Measurements from ENCODE around the gene ANKRD39.
A peak's percentile ranks its signal among the peaks of the same experiment; 100 is the strongest.
"Not testable (repeated sequence)": the region's sequence is repeated elsewhere in the genome, so short reads cannot be mapped to it uniquely, and the experiment has no call there.

Gene ANKRD39

GRCh38 chr2:96857667-96858372 is at the start of gene ANKRD39:
Gene ANKRD39, minus strand, starts transcription at chr2:96858016. Its CDS starts 29 bp downstream, at chr2:96857987.
- DNase-seq (ENCODE audit: low read depth in 1 of 2, low spot score in 1 of 2), result peak; percentile 95 to 96

GRCh38 chr2:96906729-96907114 is 48.9 kb upstream of the ANKRD39 start:
- no peak for DNase-seq (ENCODE audit: low read depth in 1 of 2, low spot score in 1 of 2)

GRCh38 chr2:96903815-96904214 is 46.0 kb upstream of the ANKRD39 start:
- DNase-seq (ENCODE audit: low read depth in 1 of 2, low spot score in 1 of 2), result no peak

- no peak for DNase-seq (ENCODE audit: low read depth in 1 of 2, low spot score in 1 of 2)
Observed at GRCh38 chr2:96903318-96903717, 45.5 kb upstream of the ANKRD39 start.

- no peak for DNase-seq (ENCODE audit: low read depth in 1 of 2, low spot score in 1 of 2)
Observed at GRCh38 chr2:96900237-96900636, 42.4 kb upstream of the ANKRD39 start.

- no peak for DNase-seq (ENCODE audit: low read depth in 1 of 2, low spot score in 1 of 2)
Observed at GRCh38 chr2:96899413-96899741, 41.6 kb upstream of the ANKRD39 start.

DNA sequence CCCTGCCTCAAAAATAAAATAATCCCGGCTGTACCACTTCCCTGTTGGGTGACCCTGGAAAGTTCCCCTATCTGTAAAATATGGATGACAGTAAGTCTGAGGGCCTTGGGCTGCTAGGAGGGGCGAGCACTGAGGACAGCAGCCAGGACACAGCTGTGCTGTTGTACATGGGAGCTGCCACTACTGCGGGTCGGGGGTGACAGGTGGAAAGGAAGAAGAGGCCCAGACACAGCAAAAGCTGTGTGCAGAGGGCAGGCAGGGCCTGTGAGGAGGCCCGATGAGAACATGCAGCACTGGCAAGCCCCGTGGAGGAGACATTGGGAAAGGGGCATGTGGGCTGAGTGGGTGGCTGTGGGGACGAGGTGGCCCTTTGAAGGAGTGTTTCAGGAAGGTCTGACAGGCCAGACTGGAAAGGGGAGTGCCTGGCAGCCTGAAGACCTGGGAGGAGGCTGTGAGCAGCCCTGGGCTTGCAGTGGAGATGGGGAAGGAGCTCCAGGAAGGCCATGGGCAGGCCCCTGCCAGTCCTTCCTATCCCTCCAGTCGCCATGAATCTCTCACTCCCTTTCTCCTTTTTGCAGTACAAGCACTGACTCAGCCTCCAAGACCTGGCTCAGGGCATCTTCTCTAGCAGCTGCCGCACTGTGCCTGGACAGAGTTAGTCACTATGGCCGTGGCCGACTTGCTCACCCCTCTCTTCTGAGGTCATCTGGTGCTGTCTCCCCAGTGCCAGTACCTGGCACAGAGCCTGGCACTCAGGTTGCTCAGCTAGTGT is 41.0 kb upstream of the ANKRD39 start:
- no peak for DNase-seq (ENCODE audit: low read depth in 1 of 2, low spot score in 1 of 2)

GRCh38 chr2:96898135-96898505 is 40.3 kb upstream of the ANKRD39 start:
- no peak for DNase-seq (ENCODE audit: low read depth in 1 of 2, low spot score in 1 of 2)

DNA sequence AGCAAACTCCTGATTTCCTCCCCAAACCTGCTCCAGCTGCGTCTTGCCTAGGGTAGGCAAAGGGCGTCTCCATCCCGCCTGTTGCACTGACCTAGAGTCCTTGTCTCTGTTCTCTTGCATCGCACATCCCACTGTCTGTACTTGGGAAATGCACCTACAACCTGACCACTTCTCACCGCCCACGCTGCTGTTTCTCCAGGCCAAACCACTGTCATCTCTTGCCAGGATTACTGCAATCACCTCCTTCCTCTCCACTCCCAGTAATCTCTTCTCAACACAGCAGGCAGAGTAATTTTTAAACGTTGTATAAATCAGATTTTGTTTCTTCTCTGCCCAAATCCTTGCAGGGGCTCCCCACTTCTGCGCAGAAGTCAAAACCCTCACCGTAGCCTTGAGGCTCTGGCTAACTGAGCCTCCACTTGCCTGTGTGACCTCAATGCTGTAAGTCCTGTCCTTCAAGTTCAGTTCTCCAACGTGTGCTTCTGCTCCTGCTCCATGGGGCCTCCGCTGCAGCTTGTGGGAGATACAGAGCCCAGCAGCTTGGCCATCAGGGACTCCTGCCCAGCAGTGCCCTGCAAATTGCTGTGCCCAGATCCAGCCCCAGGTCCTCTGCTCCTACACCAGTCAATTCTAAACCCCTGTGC is 39.8 kb upstream of the ANKRD39 start:
- DNase-seq (ENCODE audit: low read depth in 1 of 2, low spot score in 1 of 2), result no peak

DNA sequence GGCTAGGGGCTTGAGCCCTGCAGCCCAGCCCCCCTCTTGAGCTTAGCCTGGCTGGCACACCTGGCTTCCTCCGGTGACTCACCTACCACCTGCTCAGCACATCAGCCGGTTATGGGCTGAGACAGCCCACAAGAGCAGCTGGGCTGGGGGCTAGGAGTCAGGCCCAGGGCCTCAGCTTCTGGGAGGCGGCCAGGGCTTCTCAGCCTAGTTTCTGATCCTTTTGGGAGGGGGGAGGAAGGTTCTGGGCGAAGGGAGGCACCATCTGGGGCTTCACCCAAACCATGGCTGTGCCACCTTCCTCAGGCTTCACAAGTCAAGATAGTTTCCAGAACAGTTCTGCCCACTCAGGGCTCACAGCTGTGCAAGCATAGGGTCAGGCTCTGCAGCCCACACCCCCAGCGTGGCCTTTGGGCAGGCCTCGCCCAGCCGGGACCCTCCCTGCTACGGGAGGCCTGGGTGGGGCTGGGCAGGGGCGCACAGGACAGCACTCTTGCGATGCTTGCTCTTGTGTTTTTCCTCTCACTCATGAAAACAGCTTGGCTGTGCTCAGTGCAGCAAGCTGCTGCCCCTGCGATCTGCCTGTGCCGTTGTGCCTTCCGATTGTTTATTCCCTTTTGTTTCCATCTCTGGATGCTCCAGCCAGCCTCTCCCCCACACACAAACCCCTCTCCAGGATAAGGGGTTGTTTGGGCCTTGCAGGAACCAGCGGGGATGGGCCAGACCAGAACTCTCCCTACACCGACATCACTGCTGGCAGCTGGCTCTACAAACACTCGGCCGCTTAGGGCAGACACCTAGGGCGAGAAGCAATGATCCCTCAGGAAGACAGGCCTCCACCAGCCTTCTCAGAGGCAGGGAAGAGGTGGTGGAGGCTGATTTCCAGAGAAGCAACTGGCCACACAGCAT is 38.2 kb upstream of the ANKRD39 start:
- no peak for DNase-seq (ENCODE audit: low read depth in 1 of 2, low spot score in 1 of 2)

GRCh38 chr2:96895032-96895745 is 37.4 kb upstream of the ANKRD39 start:
- no peak for DNase-seq (ENCODE audit: low read depth in 1 of 2, low spot score in 1 of 2)

GRCh38 chr2:96894151-96894531 is 36.3 kb upstream of the ANKRD39 start:
- DNase-seq (ENCODE audit: low read depth in 1 of 2, low spot score in 1 of 2), result no peak

DNA sequence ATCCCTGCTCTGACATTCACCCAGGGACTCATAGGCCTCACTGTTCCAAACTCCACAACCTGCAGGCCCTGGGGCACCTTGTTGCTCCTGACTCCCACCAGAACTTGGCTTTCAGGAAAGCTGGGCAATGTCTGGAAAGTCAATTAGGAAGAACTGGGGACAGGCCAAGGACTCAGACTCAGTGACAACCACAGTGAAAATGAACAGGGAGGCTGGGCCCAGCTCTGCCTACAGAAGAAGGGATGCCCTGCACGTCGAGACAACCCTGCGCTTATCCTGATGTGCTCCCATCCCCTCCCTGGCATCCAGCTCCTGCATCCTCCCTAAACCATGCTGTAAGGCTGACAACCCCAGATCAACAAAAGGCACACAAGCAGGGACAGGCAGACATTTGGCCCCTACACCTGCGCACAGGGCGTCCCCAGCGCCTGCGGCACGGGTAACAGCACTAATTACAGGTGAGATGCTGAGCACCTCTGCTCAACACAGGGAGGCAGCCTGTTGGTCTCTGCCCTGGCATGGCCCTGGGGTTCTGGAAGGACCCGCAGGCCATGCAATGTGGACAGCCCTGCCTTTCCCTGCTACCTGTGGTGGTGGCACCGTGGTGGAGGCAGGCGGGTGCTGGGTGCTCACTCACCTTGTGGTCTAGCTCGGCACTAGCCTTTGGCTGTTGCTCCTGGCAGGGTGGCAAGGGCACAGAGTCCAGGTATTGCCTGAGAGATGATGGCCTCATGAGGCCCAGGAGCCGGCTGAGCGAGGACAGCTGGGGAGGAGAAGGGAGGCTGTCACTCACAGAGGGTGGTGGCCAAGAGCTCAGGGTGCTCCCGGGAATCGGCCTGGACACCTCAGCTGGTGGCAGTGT is 35.7 kb upstream of the ANKRD39 start:
- DNase-seq (ENCODE audit: low read depth in 1 of 2, low spot score in 1 of 2), result no peak

DNA sequence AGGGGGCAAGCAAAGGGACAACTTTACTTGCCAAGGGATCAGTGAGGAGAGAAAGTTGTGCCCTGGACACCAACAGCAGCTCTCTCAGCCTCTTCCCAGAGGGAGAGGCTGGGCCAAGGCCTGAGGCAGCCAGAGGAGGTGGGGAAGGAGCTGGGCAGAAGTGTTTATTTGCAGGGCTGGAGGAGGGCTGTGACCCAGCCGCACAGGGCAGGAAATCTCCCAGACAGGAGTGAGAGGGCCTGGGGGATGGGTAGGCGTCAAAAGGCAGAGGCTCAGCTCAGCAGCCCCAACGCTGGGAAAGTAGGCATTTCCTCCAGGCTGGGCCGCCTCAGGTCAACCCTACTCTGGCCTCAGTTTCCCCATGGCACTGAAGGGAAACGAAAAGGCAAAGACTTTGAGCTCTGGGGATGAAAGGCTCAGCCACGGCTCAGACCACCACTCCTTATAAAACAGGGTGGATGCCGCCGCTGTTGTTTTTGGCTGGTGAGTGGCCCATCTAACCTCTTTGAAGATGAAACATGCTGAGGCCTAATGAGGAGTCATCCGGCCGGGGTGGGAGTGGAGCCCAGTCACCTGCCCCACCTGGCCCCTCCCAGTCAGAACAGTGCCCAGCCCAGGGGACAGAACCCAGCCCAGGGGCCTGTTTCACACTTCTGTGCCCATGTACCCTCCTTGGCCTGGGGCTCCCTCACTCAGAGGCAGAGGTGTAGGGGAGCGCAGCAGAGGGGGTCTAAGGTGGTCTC is 33.9 kb upstream of the ANKRD39 start:
- DNase-seq (ENCODE audit: low read depth in 1 of 2, low spot score in 1 of 2), result no peak

GRCh38 chr2:96890726-96891385 is 33.0 kb upstream of the ANKRD39 start:
- DNase-seq (ENCODE audit: low read depth in 1 of 2, low spot score in 1 of 2), result no peak

DNA sequence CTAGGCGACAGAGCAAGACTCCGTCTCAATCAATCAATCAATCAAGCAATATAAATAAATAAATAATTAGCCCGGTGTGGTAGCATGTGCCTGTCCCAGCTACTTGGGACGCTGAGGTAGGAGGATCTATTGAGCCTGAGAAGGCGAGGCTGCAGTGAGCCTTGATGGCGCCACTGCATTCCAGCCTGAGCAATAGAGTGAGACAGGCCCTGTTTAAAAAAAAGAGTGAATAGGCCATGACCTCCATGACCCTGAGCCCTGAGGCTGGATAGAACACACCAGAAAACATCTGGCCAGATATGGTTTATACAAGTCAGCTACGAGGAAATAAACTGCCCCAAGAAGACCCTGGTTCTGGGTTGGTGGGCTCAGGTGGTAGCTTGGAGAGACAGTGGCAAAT is 32.4 kb upstream of the ANKRD39 start:
- no peak for DNase-seq (ENCODE audit: low read depth in 1 of 2, low spot score in 1 of 2)

- DNase-seq (ENCODE audit: low read depth in 1 of 2, low spot score in 1 of 2), result not testable (repeated sequence)
Observed at GRCh38 chr2:96889502-96889901, 31.7 kb upstream of the ANKRD39 start.
